Mesothelial cell of epicardium (in vitro differentiated cells): Measurements from ENCODE around the gene CTBP2. TPM values are rescaled to one million over a fixed set of nuclear protein-coding genes. Genes with fewer than 3 reads are reported as not detected.

Source experiments
- DNase-seq, 2 experiments: peaks; one replicate each; pipeline ENCODE4 v3.0.0; 2021; ENCODE audit warnings: low spot score in 2 of 2; ENCODE audit not compliant: unreplicated experiment in 2 of 2
- H3K27ac Mint-ChIP-seq: 2 replicates; pipeline ENCODE4 v1.8.0; 2021; ENCODE audit warnings: mixed read lengths
- H3K27me3 Mint-ChIP-seq: 2 replicates; pipeline ENCODE4 v1.8.0; 2021; ENCODE audit warnings: low read depth, mixed read lengths
- H3K36me3 Mint-ChIP-seq: 2 replicates; pipeline ENCODE4 v1.8.0; 2021; ENCODE audit warnings: mixed read lengths
- H3K4me1 Mint-ChIP-seq: 2 replicates; pipeline ENCODE4 v1.8.0; 2021; ENCODE audit warnings: mixed read lengths
- H3K4me3 Mint-ChIP-seq: 2 replicates; pipeline ENCODE4 v1.8.0; 2021; ENCODE audit warnings: mild to moderate bottlenecking, moderate library complexity, mixed read lengths
- H3K9me3 Mint-ChIP-seq: 2 replicates; pipeline ENCODE4 v1.8.0; 2021; ENCODE audit warnings: mixed read lengths
- total RNA-seq: library from RNA; stranded (reverse); gene quantifications from 3 replicates; pipeline ENCODE4 v1.2.1, GENCODE V29; 2021
- TF ChIP-seq, protein P1 (sequence below): fragments of 200-600 bp; sonication (generic); IDR thresholded peaks from one replicate; pipeline ENCODE4 v1.5.0; 2021; ENCODE audit warnings: antibody characterized with exemption; ENCODE audit not compliant: unreplicated experiment

CTBP2 gene
- total RNA-seq, 1 donor from 2014 or later, result 122 TPM

DNA sequence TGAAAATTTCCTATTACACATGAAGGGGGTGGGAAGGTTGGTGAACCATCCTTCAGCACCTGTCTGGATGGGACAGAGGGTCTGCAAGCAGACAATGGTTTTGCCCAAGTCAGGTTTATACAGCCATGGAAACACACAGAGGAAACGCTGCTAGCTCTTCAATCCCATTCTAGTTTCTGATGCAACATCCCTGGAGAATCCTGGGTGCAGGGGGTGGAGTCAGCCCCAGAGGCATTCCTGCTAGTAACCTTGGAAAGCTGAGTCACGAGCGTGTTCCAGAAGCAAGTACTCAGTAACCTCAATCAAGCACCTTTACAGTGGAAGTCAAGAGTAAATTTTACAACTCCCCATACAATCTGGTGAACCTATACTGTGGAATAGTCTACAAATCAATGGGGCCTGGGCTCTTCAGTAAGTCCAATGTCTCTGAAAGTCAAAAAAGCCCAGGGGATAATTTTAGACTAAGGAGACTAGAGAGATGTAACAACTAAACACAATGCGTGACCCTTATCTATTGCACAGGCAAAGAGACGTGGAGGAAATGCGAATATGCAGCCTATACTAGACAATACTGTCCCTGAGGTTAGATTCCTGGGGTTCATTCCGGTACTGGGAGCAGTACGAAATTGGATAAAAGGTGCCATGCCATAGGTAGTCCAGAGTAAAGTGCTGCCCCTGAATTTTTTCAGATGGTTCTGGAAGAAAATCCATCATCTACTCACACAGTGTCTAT, 123.1 kb downstream of the CTBP2 start:
- peaks cover 69% of the 10 kb centered on the region for H3K4me1 Mint-ChIP-seq
- DNase-seq, result no peak
- no peak overlapping the region for H3K4me3 Mint-ChIP-seq
- no peaks in the 10 kb centered on the region for H3K9me3 Mint-ChIP-seq
- peaks cover 11% of the 10 kb centered on the region for H3K36me3 Mint-ChIP-seq
- no peak overlapping the region for H3K27ac Mint-ChIP-seq
- TF ChIP-seq, protein P1, sequence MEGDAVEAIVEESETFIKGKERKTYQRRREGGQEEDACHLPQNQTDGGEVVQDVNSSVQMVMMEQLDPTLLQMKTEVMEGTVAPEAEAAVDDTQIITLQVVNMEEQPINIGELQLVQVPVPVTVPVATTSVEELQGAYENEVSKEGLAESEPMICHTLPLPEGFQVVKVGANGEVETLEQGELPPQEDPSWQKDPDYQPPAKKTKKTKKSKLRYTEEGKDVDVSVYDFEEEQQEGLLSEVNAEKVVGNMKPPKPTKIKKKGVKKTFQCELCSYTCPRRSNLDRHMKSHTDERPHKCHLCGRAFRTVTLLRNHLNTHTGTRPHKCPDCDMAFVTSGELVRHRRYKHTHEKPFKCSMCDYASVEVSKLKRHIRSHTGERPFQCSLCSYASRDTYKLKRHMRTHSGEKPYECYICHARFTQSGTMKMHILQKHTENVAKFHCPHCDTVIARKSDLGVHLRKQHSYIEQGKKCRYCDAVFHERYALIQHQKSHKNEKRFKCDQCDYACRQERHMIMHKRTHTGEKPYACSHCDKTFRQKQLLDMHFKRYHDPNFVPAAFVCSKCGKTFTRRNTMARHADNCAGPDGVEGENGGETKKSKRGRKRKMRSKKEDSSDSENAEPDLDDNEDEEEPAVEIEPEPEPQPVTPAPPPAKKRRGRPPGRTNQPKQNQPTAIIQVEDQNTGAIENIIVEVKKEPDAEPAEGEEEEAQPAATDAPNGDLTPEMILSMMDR, result no peak
- H3K27me3 Mint-ChIP-seq, result no peaks in the 10 kb centered on the region

DNA sequence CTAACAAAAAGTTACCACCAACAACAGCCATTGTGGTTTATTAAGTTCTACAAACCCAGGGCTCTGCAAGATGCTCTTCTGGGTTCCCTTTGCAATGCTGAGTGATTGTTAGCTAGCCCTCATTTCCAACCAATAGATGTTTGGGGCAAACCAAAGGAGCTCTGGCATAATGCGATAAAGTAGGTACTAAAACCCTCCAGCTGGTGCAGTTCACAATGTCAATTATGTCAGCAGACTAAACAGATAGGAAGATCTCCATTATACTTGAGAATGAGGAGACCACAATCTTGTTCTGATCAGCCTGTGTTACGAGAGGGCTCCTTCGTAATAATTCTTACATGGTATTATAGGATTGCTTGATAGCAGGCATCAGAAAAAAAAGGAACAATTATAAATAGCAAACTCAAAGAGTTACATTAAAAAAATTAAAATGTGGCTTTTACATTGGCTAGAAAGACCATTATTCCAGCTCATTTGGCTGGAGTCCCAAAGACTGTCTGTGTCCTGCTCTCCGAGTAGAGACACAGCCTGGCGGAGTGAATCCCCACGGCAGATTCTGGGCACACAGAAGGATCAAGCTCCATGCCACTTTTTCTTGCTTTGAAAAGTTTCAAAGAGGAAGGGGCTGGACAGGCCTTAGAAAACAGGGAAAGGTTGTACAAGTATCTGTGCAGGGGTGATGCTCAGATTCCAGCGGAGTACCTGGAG, 124.6 kb downstream of the CTBP2 start:
- Mint-ChIP-seq H3K9me3 (no peaks in the 10 kb centered on the region), H3K36me3 (peaks cover 19% of the 10 kb centered on the region), H3K4me1 (peaks cover 59% of the 10 kb centered on the region), H3K27ac (peak overlapping the region; percentile 89), H3K27me3 (no peaks in the 10 kb centered on the region), H3K4me3 (no peak overlapping the region)
- DNase-seq, result no peak
- TF ChIP-seq, protein P1, result no peak

DNA sequence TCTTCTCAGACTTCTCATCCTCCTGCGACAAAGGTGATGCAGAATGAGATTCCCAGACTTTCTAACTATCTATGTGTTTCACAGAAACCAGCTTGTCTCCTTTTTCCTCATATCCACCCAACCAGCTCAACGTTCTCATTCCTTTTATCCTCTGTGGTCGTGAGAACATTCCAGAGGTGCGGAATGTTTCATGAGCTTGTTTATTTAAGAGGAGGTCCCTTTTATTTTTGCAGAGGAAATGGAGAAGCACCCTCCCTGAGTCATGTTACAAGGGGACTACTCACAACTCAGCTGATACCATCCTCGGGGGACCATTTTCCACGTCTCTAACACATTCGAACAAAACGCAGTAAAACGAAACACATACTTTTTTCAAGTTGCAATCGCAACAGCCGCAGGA, 125.2 kb downstream of the CTBP2 start:
- Mint-ChIP-seq H3K9me3 (no peaks in the 10 kb centered on the region), H3K36me3 (peaks cover 19% of the 10 kb centered on the region), H3K4me3 (no peak overlapping the region), H3K27me3 (no peaks in the 10 kb centered on the region), H3K27ac (peak overlapping the region; percentile 87), H3K4me1 (peaks cover 55% of the 10 kb centered on the region)
- DNase-seq, result no peak
- TF ChIP-seq, protein P1, result no peak

DNA sequence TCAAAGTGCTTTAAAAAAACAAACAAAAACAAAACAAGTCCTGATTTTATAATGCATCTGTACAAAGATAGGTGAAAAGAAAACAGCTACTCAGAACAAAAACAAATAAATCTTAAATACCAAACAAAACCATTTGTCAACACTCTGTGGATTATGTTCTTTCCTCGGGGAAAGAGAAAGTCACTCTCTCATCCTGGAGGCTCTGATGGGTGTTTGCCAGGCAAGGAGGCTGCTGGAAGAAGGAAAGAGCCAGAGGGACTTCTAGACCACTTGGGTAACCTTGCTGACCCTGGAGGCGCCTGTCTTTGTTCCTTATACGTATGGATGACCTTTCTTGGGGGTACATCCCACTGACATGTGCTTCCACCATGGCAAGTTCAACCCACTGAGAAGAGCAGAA, 125.7 kb downstream of the CTBP2 start:
- DNase-seq, result no peak
- peaks cover 54% of the 10 kb centered on the region for H3K4me1 Mint-ChIP-seq
- TF ChIP-seq, protein P1, result no peak
- H3K27ac Mint-ChIP-seq, result peak overlapping the region; percentile 87
- H3K4me3 Mint-ChIP-seq, result no peak overlapping the region
- no peaks in the 10 kb centered on the region for H3K27me3 Mint-ChIP-seq
- peaks cover 19% of the 10 kb centered on the region for H3K36me3 Mint-ChIP-seq
- H3K9me3 Mint-ChIP-seq, result no peaks in the 10 kb centered on the region

DNA sequence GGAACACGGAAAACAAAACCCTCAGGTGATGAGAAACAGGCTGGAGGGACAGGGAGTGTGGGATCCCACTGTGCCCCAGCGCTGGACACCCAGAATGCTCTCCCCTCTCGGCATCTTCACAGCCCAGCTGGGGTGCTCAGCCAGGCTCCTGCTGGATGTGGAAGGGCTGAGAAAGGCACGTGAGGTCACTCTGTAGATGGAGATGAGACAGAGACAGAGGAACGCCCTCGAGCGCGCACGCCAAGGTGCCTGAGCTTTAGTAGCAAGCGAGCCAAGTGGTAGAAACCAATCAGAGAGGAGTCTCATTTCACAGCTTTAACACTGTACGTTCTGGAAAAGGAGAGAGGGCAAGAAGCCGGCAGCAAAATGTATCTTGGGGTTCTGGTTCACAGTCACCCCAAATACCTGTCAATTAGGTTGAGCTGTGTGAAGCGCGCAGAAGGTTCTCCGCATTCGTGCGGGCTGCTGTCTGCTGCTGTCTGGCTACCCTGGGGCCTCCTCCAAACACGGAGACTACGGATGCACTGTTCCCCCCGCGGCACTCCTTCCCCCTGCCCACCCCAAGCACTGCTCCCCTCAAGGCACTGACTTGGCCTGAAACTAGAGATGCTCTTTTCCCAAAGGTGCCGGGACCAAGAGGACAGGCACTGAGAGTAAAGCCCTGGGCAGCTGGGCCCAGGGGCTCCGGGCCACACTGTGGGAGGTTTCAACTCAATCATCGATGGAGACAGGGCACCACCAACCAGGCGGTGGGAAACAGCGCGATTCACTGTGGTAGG, 127.0 kb downstream of the CTBP2 start:
- H3K36me3 Mint-ChIP-seq, result peaks cover 19% of the 10 kb centered on the region
- no peaks in the 10 kb centered on the region for H3K27me3 Mint-ChIP-seq
- DNase-seq, result no peak
- H3K4me1 Mint-ChIP-seq, result peaks cover 50% of the 10 kb centered on the region
- TF ChIP-seq, protein P1, result no peak
- H3K9me3 Mint-ChIP-seq, result no peaks in the 10 kb centered on the region
- H3K27ac Mint-ChIP-seq, result peak overlapping the region; percentile 61
- H3K4me3 Mint-ChIP-seq, result no peak overlapping the region
